ENCODE data around the gene TMEM238.

TMEM238 gene

DNA sequence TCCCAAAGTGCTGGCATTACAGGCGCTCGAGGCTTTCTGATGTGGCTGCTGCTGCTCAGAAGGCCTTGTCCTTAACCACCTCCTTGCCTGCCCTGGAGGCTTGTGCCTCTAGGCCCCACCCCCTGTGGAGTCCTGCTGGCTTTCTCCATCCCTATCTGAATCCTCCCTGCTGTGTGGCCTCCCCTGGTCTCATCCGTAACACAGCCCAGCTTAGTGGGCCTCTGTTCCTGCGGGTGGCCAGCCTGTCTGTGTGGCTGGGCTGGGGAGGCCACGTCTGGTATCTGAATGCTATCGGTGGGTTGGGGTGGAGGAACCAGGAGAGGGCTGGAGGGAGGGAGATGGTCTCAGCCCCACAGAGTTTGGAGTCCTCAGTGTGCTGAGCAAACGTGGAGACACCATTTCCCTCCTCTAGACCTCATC is 6.4 kb upstream of the TMEM238 start:
- peak overlapping the region; percentile 56 for H2AK5ac ChIP-seq (ENCODE audit: low read depth, low read length)
- no peak overlapping the region for H2BK12ac ChIP-seq (ENCODE audit: low read length)
- H3K14ac ChIP-seq (ENCODE audit: low read length) = no peak overlapping the region
- peaks cover 26% of the 10 kb centered on the region for H3K79me1 ChIP-seq (ENCODE audit: low read depth, low read length)
- peaks cover 28 to 35% of the 10 kb centered on the region in 2 donors for H3K4me1 ChIP-seq (ENCODE audit: control insufficient read depth in 2 of 2, insufficient read depth in 1 of 2, low read depth in 1 of 2, low read length in 2 of 2)
- peaks cover 44 to 57% of the 10 kb centered on the region in 2 donors for H3K36me3 ChIP-seq (replicated peaks in 1 of 2; ENCODE audit: control insufficient read depth in 2 of 2, insufficient read depth in 2 of 2, low read length in 2 of 2)
- no peak overlapping the region for H4K91ac ChIP-seq (ENCODE audit: low read depth, low read length, poor library complexity)
- H2BK120ac ChIP-seq (ENCODE audit: low read depth, low read length) = no peak overlapping the region
- H3K27me3 ChIP-seq (ENCODE audit: control insufficient read depth in 3 of 3, insufficient read depth in 3 of 3, low read depth in 1 of 3, low read length in 3 of 3) = no peaks in the 10 kb centered on the region
- peak overlapping the region; percentile 71 for H3K18ac ChIP-seq (ENCODE audit: low read length)
- peak overlapping the region; percentile 70 for H3K9ac ChIP-seq (ENCODE audit: low read depth, low read length, poor library complexity)
- H3K9me3 ChIP-seq (replicated peaks in 1 of 2; ENCODE audit: control insufficient read depth in 2 of 2, insufficient read depth in 1 of 2, low read depth in 1 of 2, low read length in 2 of 2) = no peaks in the 10 kb centered on the region
- no peak overlapping the region for H3K4me2 ChIP-seq (ENCODE audit: insufficient read depth, low read length, poor library complexity, severe bottlenecking)
- no peak overlapping the region for H3K4ac ChIP-seq (ENCODE audit: low read length)
- peak overlapping the region; percentile 92 for H3K23ac ChIP-seq (ENCODE audit: low read depth, low read length, poor library complexity)
- no peak overlapping the region for H2BK5ac ChIP-seq (ENCODE audit: low read length)
- DNase-seq (ENCODE audit: low spot score) = no peak
- H2AFZ ChIP-seq (ENCODE audit: low read length) = no peak overlapping the region
- H3K4me3 ChIP-seq (ENCODE audit: low read length in 2 of 2) = no peak overlapping the region
- no CpG with 5 or more reads among the region's 7 CpGs for WGBS, 2 donors (ENCODE audit: extremely low coverage in 2 of 2, insufficient read length in 2 of 2, insufficient replicate concordance in 1 of 2)
- no peak overlapping the region for H4K8ac ChIP-seq (ENCODE audit: low read depth, low read length)
- no peak overlapping the region for H2BK15ac ChIP-seq (ENCODE audit: low read length)
- H3K27ac ChIP-seq (replicated peaks; ENCODE audit: low read length) = peak overlapping the region; percentile 6

DNA sequence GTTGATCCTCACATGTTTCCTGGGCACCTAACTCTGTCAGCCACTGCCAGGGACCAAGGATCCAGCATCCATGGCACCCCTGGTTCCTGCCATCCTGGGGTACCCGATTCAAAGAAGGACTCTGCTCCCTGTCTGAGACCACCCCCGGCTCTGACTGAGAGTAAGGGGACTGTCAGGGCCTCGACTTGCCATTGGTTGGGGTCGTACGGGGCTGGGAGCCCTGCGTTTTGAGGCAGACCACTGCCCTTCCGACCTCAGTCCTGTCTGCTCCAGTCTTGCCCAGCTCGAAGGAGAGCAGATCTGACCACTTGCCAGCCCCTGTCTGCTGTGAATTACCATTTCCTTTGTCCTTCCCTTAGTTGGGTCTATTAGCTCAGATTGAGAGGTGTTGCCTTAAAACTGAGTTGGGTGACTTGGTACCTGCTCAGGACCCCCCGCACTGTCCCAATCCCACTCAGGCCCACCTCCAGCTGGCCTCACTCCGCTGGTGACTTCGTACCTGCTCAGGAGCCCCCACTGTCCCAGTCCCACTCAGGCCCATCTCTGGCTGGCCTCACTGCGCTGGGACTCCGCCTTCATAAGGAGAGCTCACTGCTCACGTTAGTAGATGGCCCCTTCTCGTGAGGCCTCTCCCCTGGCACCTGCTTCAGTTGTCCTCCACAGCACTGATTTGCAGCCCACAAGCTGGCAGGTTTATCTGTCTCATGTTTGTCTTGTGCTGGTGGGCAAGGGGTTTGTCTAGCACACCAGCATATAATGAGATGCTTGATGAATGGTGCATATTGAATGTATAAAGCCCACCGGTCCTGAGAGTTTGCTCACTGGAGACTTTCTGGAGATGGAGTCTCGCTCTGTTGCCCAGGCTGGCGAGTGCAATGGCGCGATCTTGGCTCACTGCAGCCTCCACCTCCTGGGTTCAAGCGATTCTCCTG is 5.6 kb upstream of the TMEM238 start:
- Histone ChIP-seq H3K9me3 (replicated peaks in 1 of 2; ENCODE audit: control insufficient read depth in 2 of 2, insufficient read depth in 1 of 2, low read depth in 1 of 2, low read length in 2 of 2) (no peaks in the 10 kb centered on the region), H3K4ac (ENCODE audit: low read length) (no peak overlapping the region), H3K14ac (ENCODE audit: low read length) (no peak overlapping the region), H2BK120ac (ENCODE audit: low read depth, low read length) (no peak overlapping the region), H3K27ac (replicated peaks; ENCODE audit: low read length) (peak overlapping the region; percentile 19), H3K27me3 (ENCODE audit: control insufficient read depth in 3 of 3, insufficient read depth in 3 of 3, low read depth in 1 of 3, low read length in 3 of 3) (no peaks in the 10 kb centered on the region), H3K36me3 (replicated peaks in 1 of 2; ENCODE audit: control insufficient read depth in 2 of 2, insufficient read depth in 2 of 2, low read length in 2 of 2) (peaks cover 44 to 57% of the 10 kb centered on the region in 2 donors), H4K8ac (ENCODE audit: low read depth, low read length) (no peak overlapping the region), H2AK5ac (ENCODE audit: low read depth, low read length) (no peak overlapping the region), H2BK15ac (ENCODE audit: low read length) (no peak overlapping the region), H3K23ac (ENCODE audit: low read depth, low read length, poor library complexity) (no peak overlapping the region), H4K91ac (ENCODE audit: low read depth, low read length, poor library complexity) (no peak overlapping the region), H2BK12ac (ENCODE audit: low read length) (no peak overlapping the region), H2AFZ (ENCODE audit: low read length) (no peak overlapping the region), H3K9ac (ENCODE audit: low read depth, low read length, poor library complexity) (peak overlapping the region; percentile 50), H3K18ac (ENCODE audit: low read length) (no peak overlapping the region), H3K4me1 (ENCODE audit: control insufficient read depth in 2 of 2, insufficient read depth in 1 of 2, low read depth in 1 of 2, low read length in 2 of 2) (peaks cover 32 to 38% of the 10 kb centered on the region in 2 donors), H2BK5ac (ENCODE audit: low read length) (no peak overlapping the region), H3K79me1 (ENCODE audit: low read depth, low read length) (peaks cover 26% of the 10 kb centered on the region), H3K4me3 (ENCODE audit: low read length in 2 of 2) (no peak overlapping the region), H3K4me2 (ENCODE audit: insufficient read depth, low read length, poor library complexity, severe bottlenecking) (no peak overlapping the region)
- WGBS, 2 donors (ENCODE audit: extremely low coverage in 2 of 2, insufficient read length in 2 of 2, insufficient replicate concordance in 1 of 2) = no CpG with 5 or more reads among the region's 21 CpGs
- no peak for DNase-seq (ENCODE audit: low spot score)

GRCh38 chr19:55387736-55388497 is 3.8 kb upstream of the TMEM238 start:
- Histone ChIP-seq H2AK5ac (ENCODE audit: low read depth, low read length) (no peak overlapping the region), H3K9ac (ENCODE audit: low read depth, low read length, poor library complexity) (peak overlapping the region; percentile 68), H3K4me1 (ENCODE audit: control insufficient read depth in 2 of 2, insufficient read depth in 1 of 2, low read depth in 1 of 2, low read length in 2 of 2) (peaks cover 33 to 47% of the 10 kb centered on the region in 2 donors), H3K9me3 (replicated peaks in 1 of 2; ENCODE audit: control insufficient read depth in 2 of 2, insufficient read depth in 1 of 2, low read depth in 1 of 2, low read length in 2 of 2) (peaks cover 0 to under 1% of the 10 kb centered on the region in 2 donors), H3K14ac (ENCODE audit: low read length) (no peak overlapping the region), H2BK15ac (ENCODE audit: low read length) (no peak overlapping the region), H3K36me3 (replicated peaks in 1 of 2; ENCODE audit: control insufficient read depth in 2 of 2, insufficient read depth in 2 of 2, low read length in 2 of 2) (peaks cover 44 to 57% of the 10 kb centered on the region in 2 donors), H3K79me1 (ENCODE audit: low read depth, low read length) (peaks cover 26% of the 10 kb centered on the region), H3K4me2 (ENCODE audit: insufficient read depth, low read length, poor library complexity, severe bottlenecking) (peak overlapping the region; percentile 22), H3K27me3 (ENCODE audit: control insufficient read depth in 3 of 3, insufficient read depth in 3 of 3, low read depth in 1 of 3, low read length in 3 of 3) (peaks cover 0 to 3% (median 0%) of the 10 kb centered on the region in 3 experiments), H3K18ac (ENCODE audit: low read length) (no peak overlapping the region), H3K27ac (replicated peaks; ENCODE audit: low read length) (no peak overlapping the region), H2BK12ac (ENCODE audit: low read length) (no peak overlapping the region), H2BK120ac (ENCODE audit: low read depth, low read length) (no peak overlapping the region), H3K4me3 (ENCODE audit: low read length in 2 of 2) (peak overlapping the region; percentile 15 to 89), H4K91ac (ENCODE audit: low read depth, low read length, poor library complexity) (no peak overlapping the region), H3K23ac (ENCODE audit: low read depth, low read length, poor library complexity) (peak overlapping the region; percentile 3), H3K4ac (ENCODE audit: low read length) (no peak overlapping the region), H4K8ac (ENCODE audit: low read depth, low read length) (no peak overlapping the region), H2AFZ (ENCODE audit: low read length) (no peak overlapping the region), H2BK5ac (ENCODE audit: low read length) (no peak overlapping the region)
- no CpG with 5 or more reads among the region's 24 CpGs for WGBS, 2 donors (ENCODE audit: extremely low coverage in 2 of 2, insufficient read length in 2 of 2, insufficient replicate concordance in 1 of 2)
- DNase-seq (ENCODE audit: low spot score) = no peak

All from neuronal stem cell (in vitro differentiated cells).